Left renal cortex interstitium (tissue), 4 donors: Measurements from ENCODE around the gene ERICH6B. TPM values are rescaled to one million over a fixed set of nuclear protein-coding genes. Genes with fewer than 3 reads are reported as not detected.
A peak's percentile ranks its signal among the peaks of the same experiment; 100 is the strongest.
"Not testable (repeated sequence)": the region's sequence is repeated elsewhere in the genome, so short reads cannot be mapped to it uniquely, and the experiment has no call there.

Experiments
- DNase-seq, 4 donors: peaks; one replicate each; pipeline ENCODE4 v3.0.0-alpha.2; 2013; ENCODE audit warnings: low read depth in 4 of 4, low spot score in 2 of 4, missing footprints in 1 of 4
- polyA plus RNA-seq, 4 donors: library from polyadenylated mRNA; unstranded; fragments of 120-200 nt; gene quantifications; one replicate each; pipeline ENCODE4 v1.2.1, GENCODE V29; 2013; ENCODE audit not compliant: insufficient read length in 4 of 4

Gene ERICH6B
- polyA plus RNA-seq, result 1 to 10 TPM in 2 of 4 donors, under 1 TPM in 2; 0.88 to 4.2 (median 2.1) TPM

DNA sequence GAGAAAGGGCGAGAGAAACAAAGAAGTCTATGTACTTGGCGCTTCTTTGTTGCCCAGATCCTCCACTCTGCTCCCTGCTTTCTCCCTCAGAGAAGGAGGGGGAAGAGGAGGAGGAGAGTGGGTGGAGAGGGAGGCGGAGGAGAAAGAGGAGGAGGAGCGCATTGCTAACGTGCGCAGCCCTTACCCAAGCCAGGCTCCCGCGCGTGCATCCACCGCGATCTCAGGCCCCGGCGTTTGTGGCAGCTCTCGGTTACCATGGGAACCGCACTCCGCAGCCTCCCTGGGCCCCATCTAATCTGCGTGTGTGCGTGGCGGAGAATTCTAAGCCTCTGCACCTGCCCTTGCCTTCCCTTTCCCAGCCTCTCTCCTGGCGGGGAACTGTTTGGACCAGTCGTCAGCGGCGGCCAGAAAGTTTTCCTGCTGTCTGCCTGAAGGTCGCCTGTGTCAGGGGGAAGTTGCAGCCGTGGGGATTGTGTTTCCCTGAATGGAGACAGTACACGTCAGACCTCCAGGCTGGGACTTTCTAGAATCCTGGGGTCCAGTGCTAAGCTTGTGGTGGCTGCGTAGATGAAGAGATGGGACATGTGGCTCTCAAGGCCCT is at the start of gene ERICH6B:
TSS of gene ERICH6B (minus strand) at position 239 of the 601 bp plus-strand sequence. CDS start 18,734 bp downstream, outside the sequence.
- DNase-seq, result peak; percentile 27 to 62 (median 56)

DNA sequence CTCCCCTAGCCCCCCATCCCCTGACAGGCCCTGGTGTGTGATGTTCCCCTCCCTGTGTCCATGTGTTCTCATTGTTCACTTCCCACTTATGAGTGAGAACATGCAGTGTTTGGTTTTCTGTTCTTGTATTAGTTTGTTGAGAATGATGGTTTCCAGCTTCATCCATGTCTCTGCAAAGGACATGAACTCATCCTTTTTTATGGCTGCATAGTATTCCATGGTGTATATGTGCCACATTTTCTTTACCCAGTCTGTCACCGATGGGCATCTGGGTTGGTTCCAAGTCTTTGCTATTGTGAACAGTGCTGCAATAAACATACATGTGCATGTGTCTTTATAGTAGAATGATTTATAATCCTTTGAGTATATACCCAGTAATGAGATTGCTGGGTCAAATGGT is 47.4 kb upstream of the ERICH6B start:
- not testable (repeated sequence) for DNase-seq

DNA sequence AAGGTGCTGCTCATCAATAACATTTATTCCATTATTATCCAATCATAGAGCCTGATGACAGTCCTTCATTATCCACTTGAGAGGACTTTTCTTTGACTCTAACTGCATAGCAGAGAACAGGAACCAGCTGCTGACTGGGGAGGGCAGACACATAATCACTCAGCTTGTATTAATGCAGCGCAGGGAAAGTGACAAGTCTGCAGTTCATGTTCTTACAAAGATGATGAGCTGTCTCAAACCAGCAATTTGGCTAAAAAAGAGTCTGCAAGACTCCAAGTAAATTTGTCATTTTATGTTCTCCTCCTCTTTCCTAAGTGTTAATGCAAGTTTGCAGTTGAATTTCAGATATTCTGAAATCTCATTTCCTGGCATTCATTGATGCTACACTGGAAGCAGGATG is 46.6 kb upstream of the ERICH6B start:
- no peak for DNase-seq

DNA sequence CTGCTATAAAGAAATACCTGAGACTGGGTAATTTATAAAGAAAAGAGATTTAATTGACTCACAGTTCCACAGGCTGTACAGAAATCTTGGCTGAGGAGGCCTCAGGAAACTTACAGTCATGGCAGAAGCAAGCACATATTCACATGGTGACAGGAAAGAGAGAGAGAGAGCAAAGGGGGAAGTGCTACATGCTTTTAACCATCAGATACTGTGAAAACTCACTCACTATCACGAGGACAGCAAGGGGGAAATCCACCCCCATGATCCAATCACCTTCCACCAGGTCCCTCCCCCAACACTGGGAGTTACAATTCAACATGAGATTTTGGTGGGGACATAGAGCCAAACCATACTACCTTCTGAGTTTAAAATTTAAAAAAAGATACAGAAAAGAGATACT is 44.9 kb upstream of the ERICH6B start:
- not testable (repeated sequence) for DNase-seq

DNA sequence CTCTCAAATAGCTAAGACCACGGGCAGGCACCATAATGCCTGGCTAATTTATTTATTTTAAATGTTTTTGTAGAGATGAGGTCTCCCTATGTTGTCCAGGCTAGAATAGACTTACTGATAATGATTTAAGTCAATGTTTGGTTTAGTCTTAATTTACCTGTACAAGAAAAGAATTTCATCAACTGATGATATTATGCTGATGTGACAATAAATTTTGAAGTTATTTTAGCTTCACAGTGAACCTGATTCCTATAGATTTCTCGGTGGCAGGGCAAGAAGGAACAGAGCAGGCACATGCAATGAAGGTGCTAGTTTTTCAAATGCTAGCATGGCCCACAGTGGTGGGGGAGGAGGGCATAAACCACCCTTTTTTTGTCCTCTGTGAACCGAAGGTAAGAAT is 44.0 kb upstream of the ERICH6B start:
- no peak for DNase-seq

DNA sequence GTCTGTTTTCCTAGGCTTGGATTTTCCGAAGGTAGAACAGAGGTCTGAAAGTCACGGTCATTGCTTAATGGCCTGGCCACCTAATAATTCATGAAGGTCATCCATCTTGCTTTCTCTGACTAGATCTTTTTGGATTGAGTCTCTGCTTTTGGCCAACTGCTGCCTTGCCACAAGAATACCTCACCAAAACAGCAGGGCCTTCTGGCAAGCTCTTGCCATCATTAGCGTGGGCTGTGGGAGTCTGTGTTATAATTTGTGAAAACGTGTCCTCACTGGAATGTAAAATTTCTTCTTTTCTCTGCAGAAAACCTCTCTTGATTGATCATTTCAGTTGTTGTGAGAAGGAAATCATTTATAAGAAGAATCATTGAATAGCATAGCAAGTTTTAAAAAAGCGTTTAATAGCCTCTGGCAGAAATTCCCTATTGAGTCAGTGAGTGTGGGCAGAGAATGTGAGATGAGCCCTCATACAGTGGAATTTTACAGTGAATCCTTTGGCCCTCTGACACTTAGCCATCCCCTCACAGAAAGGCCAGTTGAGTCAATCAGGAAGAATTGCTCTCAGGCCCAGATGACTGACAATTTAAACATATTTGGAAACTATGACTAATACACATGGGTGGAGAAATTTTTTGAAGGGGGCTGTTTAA is 43.2 kb upstream of the ERICH6B start:
- no peak for DNase-seq

DNA sequence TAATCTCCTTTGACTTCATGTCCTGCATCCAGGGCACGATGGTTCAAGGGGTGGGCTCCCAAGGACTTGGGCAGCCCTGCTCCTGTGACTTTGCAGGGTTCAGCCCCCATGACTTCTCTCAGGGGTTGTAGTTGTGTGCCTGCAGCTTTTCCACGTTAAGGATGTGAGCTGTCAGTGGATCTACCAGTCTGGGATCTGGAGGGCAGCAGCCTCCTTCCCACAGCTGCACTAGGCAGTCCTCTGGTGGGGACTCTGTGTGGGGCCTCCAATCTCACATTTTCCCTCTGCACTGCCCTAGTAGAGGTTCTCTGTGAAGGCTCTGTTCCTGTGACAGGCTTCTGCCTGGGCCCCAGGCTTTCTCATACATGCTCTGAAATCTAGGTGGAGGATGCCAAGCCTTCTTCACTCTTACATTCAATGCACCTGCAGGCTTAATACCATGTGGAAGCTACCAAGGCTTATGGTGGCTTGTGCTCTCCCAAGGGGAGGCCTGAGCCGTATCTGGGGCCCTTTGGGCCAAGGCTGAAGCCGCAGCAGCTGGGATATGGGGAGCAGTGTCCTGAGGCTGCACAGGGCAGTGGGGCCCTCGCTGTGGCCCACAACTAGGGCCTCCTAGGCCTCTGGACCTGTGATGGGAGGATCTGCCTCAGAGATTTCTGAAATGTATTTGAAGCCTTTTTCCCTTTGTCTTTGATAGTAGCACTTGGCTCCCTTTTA is 39.3 kb upstream of the ERICH6B start:
- DNase-seq, result no peak

DNA sequence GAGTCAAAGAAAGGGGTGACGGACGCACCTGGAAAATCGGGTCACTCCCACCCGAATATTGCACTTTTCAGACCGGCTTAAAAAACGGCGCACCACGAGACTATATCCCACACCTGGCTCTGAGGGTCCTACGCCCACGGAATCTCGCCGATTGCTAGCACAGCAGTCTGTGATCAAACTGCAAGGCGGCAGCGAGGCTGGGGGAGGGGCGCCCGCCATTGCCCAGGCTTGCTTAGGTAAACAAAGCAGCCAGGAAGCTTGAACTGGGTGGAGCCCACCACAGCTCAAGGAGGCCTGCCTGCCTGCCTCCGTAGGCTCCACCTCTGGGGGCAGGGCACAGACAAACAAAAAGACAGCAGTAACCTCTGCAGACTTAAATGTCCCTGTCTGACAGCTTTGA is 29.7 kb upstream of the ERICH6B start:
- DNase-seq, result not testable (repeated sequence)

DNA sequence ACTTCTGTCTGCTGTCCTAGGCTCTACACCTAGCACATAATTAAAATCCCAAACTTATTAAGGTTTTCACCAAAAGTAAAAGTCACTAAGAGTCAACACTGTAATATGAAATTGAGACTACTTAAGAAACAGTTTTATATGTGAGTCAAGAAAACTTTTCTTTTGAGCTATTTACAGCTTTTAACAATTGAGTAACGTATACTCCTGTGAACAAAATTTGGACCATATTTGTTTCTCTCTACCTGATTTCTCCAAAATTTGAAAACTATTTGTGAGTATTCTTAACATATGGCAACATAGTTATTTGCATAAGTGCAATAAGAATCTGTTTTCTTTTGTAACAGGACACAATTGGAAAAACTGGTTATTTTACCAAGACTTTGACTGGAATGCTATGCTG is 26.6 kb upstream of the ERICH6B start:
- not testable (repeated sequence) for DNase-seq

DNA sequence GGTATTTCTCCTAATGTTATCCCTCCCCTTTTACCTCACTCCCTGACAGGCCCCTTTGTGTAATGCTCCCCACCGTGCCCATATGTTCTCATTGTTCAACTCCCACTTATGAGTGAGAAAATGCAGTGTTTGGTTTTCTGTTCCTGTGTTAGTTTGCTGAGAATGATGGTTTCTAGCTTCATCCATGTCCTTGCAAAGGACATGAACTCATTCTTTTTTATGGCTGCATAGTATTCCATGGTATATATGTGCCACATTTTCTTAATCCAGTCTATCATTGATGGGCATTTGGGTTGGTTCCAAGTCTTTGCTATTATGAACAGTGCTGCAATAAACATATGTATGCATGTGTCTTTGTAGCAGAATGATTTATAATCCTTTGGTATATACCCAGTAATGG is 19.8 kb upstream of the ERICH6B start:
- not testable (repeated sequence) for DNase-seq

DNA sequence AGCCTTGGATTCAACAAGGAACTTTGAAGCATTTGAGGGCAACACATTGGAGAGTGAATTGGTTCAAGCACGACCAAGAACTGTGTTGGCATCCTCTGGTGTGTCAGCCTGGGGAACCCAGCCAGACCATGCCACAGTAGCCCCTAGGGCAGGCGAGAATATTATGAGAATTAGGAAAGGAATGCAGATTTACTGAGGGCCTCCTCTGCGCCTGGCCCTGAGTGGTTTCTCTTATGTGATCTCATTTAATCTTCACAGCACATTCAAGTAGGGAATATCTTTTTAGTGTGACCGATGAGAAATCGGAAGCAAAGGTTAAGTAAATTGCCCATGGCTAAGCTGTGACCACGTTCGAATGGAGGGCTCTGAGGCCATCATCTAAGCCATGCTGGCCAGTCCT is 15.3 kb upstream of the ERICH6B start:
- no peak for DNase-seq

DNA sequence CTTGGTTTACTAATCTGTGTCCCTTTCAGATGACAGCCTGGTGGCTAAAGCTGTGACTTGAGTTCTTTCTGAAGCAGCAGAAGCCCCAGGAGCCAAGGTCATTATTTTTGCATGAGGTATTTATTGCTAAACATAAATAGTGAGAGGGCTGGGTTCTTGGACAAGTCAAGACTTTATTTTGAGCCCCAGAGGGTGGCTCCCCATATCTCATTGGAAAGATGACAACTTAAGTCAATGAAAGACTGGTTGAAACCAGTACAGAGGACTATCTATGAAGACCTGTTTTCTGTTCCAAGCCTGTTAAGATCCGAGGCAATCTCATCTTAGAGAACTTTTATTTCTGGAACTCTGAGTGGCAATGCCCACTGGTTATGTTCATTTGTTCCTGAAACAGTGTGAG is 14.4 kb upstream of the ERICH6B start:
- DNase-seq, result no peak

DNA sequence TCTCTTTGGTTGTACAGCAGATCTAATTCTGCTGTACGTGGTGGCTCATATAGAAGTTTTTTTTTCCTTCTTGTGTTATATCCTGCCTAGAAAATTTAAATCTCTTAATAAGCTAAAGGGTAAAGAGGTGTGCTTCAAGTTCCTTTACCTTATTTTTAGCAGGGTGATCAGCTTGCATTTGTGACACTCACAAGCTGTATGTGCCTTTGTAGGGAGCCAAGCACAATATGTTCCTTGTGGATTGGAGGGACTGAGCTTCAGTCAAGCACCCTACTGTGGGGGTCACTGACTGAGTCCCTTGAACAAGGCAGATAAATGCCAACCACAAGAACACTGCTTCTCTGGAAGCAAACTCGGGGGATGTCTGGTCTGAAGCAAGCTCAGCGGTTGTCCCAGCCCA is 12.6 kb upstream of the ERICH6B start:
- no peak for DNase-seq

DNA sequence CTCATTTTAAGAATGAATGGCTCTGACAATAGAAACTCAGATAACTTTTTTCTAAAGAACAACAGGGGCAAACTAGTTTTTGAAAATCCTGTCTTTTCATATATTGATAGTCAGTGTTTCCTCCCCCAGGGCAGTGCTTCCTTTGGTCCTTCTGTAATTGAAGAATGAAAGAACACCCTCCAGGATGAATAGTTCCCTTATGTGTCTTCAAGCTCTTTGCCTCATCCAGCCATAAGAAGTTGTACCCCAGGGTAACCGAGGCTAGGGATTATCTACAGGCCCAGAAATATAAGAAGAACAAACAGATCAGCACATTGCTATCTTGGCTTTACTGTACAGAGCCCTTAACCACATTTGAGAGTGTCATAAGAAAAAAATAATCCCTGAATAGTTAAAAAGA is 12.1 kb upstream of the ERICH6B start:
- DNase-seq, result no peak

DNA sequence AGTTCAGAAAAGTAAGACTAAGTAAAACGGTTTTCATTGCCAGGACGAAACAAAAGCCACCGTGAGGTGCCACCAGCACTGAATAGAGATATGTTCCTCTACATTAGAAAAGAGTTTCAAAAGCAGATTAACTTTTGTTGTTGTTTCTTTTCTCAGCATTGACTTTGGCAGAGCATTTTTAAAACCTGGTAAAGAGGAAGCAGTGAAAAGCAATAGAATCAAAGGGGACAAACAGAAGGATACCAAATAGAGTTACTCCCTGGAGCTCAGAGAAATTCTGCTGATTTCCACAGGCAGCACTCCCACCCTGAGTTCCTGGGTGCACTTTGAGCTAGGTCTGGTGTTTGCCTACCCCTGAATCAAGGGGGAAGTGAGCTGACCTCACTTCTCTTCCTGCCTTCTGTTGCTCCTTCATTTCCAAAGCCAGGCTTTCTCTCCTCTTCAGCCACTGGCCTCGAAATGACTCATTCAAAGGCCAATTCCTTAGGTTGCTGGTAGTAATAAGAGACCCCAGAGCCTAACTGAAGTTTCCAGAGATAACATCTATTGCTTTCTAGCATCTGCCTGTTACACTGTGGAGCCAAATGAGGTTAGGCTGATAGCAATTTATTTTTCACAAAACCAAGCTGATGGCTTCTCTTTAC is 11.3 kb upstream of the ERICH6B start:
- DNase-seq, result no peak

DNA sequence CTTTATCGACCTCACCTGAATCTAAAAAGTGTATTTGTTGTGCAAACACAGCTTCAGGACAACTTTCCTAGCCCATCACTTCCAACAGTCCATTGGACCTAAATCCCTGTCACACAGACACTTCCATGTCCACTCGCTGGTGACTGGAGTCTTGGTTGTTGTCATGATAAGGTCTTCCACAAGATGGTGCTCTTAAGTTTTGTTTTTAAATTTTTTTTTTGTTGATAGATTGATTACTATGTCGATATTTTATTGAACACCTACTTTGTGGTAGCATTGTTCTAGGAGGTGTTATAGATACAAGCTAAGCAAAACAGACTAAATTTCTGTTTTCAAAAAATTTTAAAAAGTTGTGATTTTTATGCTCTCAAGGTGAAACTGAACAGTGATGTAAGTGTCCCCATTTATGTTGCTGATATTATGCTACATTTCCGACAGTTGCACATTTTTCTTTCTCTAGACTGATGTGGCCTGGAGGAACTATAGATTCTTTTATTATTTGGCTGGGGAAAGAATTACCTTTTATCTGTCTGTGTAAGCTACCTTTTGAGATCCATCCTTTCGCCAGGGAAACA is 8.1 kb upstream of the ERICH6B start:
- DNase-seq, result no peak

DNA sequence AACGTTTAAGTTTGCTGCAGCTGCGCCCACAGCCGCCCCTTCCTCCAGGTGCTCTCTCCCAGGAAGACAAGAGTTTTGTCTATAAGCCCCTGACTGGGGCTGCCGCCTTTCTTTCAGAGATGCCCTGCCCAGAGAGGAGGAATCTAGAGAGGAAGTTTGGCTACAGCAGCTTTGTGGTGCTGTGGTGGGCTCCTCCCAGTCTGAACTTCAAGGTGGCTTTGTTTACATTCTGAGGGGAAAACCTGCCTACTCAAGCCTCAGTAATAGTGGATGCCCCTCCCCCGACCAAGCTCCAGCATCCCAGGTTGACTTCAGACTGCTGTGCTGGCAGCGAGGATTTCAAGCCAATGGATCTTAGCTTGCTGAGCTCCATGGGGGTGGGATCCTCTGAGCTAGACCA is 6.4 kb upstream of the ERICH6B start:
- DNase-seq, result no peak

DNA sequence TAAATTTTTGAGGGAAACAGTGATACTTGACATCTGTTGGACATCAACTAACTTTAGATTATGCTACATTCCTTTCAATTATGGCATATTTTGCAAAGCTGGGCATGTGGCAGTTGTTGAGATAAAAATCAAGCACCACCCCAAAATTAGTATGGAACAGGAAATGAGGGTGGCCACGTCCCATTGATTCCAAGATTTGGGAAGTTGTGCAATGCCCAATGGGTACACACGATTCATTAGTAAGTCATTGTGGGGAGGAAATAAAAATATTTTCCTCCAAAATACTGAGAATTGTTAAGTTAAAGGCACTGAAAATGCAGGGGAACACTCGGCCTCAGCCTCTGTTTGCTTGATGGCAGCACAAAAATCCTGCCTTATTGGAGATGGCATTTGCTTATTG is 7.6 kb downstream of the ERICH6B start:
- DNase-seq, result no peak

DNA sequence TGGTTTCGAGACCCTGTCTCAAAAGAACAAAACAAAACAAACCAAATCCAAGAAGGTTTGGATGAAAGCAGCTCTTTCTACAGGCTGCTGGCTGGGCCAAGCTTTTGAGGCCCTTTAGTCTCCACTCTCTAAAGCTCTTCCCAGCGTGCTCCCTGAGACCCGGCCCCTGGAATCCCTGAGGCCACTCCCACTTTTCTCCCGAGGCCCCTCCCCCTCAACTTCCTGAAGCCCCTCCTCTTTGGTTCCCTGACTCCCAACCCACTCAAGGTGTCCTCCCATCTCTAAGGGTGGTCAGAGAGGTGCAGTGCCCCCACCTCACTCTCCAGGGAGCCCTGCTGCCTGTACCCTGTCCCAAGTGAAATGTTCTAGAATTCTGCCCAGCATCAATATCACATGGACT is 10.6 kb downstream of the ERICH6B start:
- DNase-seq, result no peak

DNA sequence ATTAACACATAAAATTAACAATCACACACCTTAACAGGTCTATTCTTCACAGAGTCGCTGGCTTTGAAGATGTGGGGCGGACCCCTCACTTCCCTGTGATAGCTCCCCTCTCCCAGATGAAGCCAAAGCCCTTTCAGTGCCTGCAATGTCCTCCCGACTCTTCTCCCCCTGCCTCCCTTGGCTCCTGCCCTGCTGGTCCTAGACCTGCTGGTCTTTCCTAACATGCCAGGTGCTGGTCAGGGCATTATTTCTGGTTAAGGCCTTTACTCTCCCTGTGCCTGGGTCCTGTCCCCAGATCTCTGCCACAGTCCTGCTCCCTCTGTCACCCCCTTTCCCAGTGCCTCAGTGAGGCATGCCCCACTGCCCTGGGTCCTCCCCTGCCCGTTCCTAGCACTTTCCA is 12.2 kb downstream of the ERICH6B start:
- DNase-seq, result no peak
